Fibroblast of lung (primary cell): ENCODE measurements around the gene CCNY. TPM values are rescaled to one million over a fixed set of nuclear protein-coding genes. Genes with fewer than 3 reads are reported as not detected.

ENCODE experiments used
- DNase-seq, 2 donors: peaks; one replicate each; pipeline versions ENCODE4 v3.0.0 to v3.0.0-alpha.2; 2010; ENCODE audit warnings: low read depth in 2 of 2
- H2AFZ ChIP-seq: 2 replicates; pipeline ENCODE4 v1.5.1; 2012; ENCODE audit warnings: low read length, control low read depth, inconsistent platforms
- H3K27ac ChIP-seq: 2 replicates; pipeline ENCODE4 v1.5.1; 2011; ENCODE audit warnings: low read length, control low read depth; ENCODE audit not compliant: insufficient read depth
- H3K27me3 ChIP-seq: 2 replicates; pipeline ENCODE4 v1.5.1; 2011; ENCODE audit warnings: mild to moderate bottlenecking, low read length; ENCODE audit not compliant: control insufficient read depth, insufficient read depth
- H3K36me3 ChIP-seq: 2 replicates; pipeline ENCODE4 v1.5.1; 2011; ENCODE audit warnings: low read length; ENCODE audit not compliant: control insufficient read depth, insufficient read depth
- H3K4me1 ChIP-seq: 2 replicates; pipeline ENCODE4 v1.5.1; 2011; ENCODE audit warnings: low read length; ENCODE audit not compliant: control insufficient read depth, insufficient read depth; ENCODE audit errors: extremely low read depth
- H3K4me2 ChIP-seq: 2 replicates; pipeline ENCODE4 v1.5.1; 2011; ENCODE audit warnings: low read length, control low read depth; ENCODE audit not compliant: insufficient read depth; ENCODE audit errors: extremely low read depth
- H3K4me3 ChIP-seq, 4 experiments: fragments of 200-600 bp in 1 of 4; sonication (generic) in 1 of 4; replicated peaks in 1 of 4; 2 replicates each; pipeline ENCODE4 v1.5.1; 2011 to 2016; ENCODE audit warnings: low read length in 4 of 4, low read depth in 3 of 4, mild to moderate bottlenecking in 3 of 4, control low read depth in 2 of 4, inconsistent platforms in 1 of 4, mixed read lengths in 1 of 4; ENCODE audit not compliant: insufficient read depth in 1 of 4; ENCODE audit errors: control extremely low read depth in 1 of 4
- H3K79me2 ChIP-seq: 2 replicates; pipeline ENCODE4 v1.5.1; 2012; ENCODE audit warnings: mild to moderate bottlenecking, low read length, inconsistent platforms; ENCODE audit not compliant: control insufficient read depth, insufficient read depth
- H3K9ac ChIP-seq: 2 replicates; pipeline ENCODE4 v1.5.1; 2011; ENCODE audit warnings: mild to moderate bottlenecking, low read length, control low read depth; ENCODE audit not compliant: insufficient read depth
- H3K9me3 ChIP-seq: 2 replicates; pipeline ENCODE4 v1.5.1; 2012; ENCODE audit warnings: low read depth, low read length; ENCODE audit not compliant: control insufficient read depth, insufficient read depth
- H4K20me1 ChIP-seq: 2 replicates; pipeline ENCODE4 v1.5.1; 2011; ENCODE audit warnings: low read length; ENCODE audit not compliant: control insufficient read depth, insufficient read depth; ENCODE audit errors: extremely low read depth
- EZH2 ChIP-seq: IDR thresholded peaks from 2 replicates; pipeline ENCODE4 v1.5.1; 2012; ENCODE audit warnings: low read length, control low read depth, mild to moderate bottlenecking; ENCODE audit errors: missing control alignments
- polyA plus RNA-seq, 2 donors: library from polyadenylated mRNA; depleted of rRNA in 1 of 2; stranded (reverse) in 1 of 2; unstranded in 1 of 2; fragments of >200 nt; gene quantifications; 2 replicates each; pipeline ENCODE4 v1.2.1, GENCODE V29; 2011 to 2012; ENCODE audit warnings: missing spikeins in 1 of 2
- total RNA-seq: library from RNA; depleted of rRNA; stranded (reverse); fragments of >200 nt; gene quantifications from 2 replicates; pipeline ENCODE4 v1.2.1, GENCODE V29; 2014
- TF ChIP-seq, protein P1 (sequence below), 2 donors: IDR thresholded peaks in 1 of 2; conservative IDR thresholded peaks in 1 of 2; 1 replicate in 1 of 2; 2 replicates in 1 of 2; pipeline ENCODE4 v1.5.1; 2011 to 2012; ENCODE audit warnings: low read length in 2 of 2, control low read depth in 1 of 2, inconsistent platforms in 1 of 2, low read depth in 1 of 2, mild to moderate bottlenecking in 1 of 2

The CCNY gene
- total and polyA plus RNA-seq, 2 donors (not counting 1 experiment from before 2014, with no cell fraction given) = 34.7 to 66.4 TPM

DNA sequence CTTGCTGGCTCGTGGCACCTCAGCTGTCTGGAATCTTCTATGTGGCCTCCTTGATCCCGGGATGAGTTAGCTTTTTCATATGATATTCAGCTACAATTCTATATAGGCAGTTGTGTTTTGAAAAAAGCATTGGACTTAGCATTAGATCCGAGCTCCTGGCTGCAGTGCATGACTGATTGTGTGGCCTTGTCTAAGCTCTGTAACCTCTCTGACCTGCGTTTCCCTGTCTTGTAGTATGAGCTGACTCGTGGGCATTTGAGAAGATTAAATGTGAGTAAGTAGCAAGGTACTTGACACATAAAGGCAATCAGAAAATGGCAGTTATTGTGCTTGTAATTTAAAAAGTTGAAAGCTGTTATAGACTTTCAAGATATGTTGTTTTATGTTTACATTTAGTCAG, 85.9 kb downstream of the CCNY start:
- Histone ChIP-seq H3K79me2 (peaks cover 56% of the 10 kb centered on the region), H3K9me3 (no peaks in the 10 kb centered on the region), H3K4me3 (no peak overlapping the region), H3K4me2 (peak overlapping the region; percentile 61), H4K20me1 (no peaks in the 10 kb centered on the region), H2AFZ (no peak overlapping the region), H3K27me3 (no peaks in the 10 kb centered on the region), H3K27ac (peak overlapping the region; percentile 75), H3K9ac (no peak overlapping the region), H3K36me3 (no peaks in the 10 kb centered on the region), H3K4me1 (peaks cover 26% of the 10 kb centered on the region)
- TF ChIP-seq, protein P1, sequence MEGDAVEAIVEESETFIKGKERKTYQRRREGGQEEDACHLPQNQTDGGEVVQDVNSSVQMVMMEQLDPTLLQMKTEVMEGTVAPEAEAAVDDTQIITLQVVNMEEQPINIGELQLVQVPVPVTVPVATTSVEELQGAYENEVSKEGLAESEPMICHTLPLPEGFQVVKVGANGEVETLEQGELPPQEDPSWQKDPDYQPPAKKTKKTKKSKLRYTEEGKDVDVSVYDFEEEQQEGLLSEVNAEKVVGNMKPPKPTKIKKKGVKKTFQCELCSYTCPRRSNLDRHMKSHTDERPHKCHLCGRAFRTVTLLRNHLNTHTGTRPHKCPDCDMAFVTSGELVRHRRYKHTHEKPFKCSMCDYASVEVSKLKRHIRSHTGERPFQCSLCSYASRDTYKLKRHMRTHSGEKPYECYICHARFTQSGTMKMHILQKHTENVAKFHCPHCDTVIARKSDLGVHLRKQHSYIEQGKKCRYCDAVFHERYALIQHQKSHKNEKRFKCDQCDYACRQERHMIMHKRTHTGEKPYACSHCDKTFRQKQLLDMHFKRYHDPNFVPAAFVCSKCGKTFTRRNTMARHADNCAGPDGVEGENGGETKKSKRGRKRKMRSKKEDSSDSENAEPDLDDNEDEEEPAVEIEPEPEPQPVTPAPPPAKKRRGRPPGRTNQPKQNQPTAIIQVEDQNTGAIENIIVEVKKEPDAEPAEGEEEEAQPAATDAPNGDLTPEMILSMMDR (conservative IDR thresholded peaks at IDR 0.05 in 1 of 2, IDR thresholded peaks at IDR 0.05 in 1 of 2; ENCODE audit: low read depth in 1 of 2, low read length in 2 of 2) = no peak
- TF ChIP-seq EZH2 = no peak
- peak in 1 of 2 donors; percentile 59 for DNase-seq

DNA sequence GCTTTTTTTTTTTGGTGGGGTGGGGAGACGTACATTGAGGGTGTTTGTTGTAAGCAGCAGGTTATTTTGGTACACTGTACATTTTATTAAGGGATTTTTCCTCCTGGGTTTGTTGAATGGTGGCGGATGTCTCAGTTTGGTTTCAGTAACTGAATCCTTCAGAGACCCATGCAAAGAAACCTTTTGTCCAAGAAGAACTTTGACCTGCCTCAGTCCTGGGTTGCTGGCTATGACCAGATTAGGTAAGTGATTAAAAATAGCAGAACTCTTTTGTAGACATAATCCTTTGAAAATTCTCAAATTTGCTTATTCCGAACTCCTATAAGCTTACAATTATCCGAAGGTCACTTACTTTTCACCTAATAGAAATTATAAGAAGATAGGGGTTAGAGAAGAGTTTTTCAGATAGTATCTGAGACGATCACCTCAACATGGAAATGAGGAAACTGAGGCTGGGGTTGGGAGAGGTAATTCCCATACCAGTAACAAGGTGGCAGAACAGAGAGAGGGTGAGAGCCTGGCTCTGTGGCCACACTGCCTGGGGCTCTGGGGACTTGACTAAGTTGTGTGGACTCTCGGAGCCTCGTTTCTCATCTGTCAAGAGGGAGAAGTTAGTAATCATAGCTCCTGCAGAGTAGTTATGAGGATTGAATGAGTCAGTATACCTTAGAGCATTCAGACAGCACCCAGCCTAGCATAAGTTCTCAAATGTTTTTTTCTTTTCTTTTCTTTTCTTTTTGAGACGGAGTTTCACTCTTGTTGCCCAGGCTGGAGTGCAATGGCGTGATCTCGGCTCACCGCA, 87.4 kb downstream of the CCNY start:
- Histone ChIP-seq H4K20me1 (no peaks in the 10 kb centered on the region), H3K9ac (no peak overlapping the region), H2AFZ (no peak overlapping the region), H3K9me3 (no peaks in the 10 kb centered on the region), H3K4me3 (no peak overlapping the region), H3K4me1 (peaks cover 26% of the 10 kb centered on the region), H3K79me2 (peaks cover 65% of the 10 kb centered on the region), H3K36me3 (no peaks in the 10 kb centered on the region), H3K27me3 (no peaks in the 10 kb centered on the region), H3K4me2 (no peak overlapping the region), H3K27ac (no peak overlapping the region)
- peak in 1 of 2 donors; percentile 87 for DNase-seq
- TF ChIP-seq EZH2 = no peak
- TF ChIP-seq, protein P1 (conservative IDR thresholded peaks at IDR 0.05 in 1 of 2, IDR thresholded peaks at IDR 0.05 in 1 of 2; ENCODE audit: low read depth in 1 of 2, low read length in 2 of 2) = no peak

DNA sequence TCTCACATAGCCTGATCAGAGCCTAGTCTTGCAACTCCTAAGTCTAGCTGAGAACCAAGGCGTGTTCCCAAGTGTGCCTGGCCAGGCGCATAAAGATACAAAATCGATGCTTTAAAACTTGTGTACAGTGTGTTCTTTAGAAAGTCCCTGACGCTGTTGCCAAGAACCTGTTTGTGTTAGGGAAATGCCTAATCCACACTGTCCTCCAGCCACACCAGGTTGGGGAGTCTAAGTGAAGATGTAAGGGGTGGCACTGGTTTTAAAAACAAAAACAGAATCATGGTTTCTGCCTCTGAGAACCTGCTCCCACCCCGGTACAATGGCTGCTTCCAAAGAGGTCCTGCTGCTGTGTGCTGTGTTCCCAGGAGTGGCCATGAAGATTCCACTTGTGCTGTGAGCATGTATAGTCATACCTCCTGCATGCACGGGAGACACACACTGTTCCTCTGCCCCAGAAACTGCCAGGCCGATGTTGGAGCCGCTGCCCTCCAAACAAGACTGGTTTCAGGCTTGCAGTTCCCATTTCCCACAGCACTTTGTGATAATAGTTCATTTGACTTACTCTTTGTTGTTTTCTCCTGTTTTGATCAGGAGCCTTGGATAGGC, 88.5 kb downstream of the CCNY start:
- Histone ChIP-seq H3K9me3 (no peaks in the 10 kb centered on the region), H2AFZ (no peak overlapping the region), H3K79me2 (peaks cover 60% of the 10 kb centered on the region), H3K36me3 (no peaks in the 10 kb centered on the region), H3K4me1 (peaks cover 26% of the 10 kb centered on the region), H3K4me2 (no peak overlapping the region), H3K9ac (no peak overlapping the region), H3K27ac (no peak overlapping the region), H3K4me3 (no peak overlapping the region), H3K27me3 (no peaks in the 10 kb centered on the region), H4K20me1 (no peaks in the 10 kb centered on the region)
- TF ChIP-seq, protein P1 (conservative IDR thresholded peaks at IDR 0.05 in 1 of 2, IDR thresholded peaks at IDR 0.05 in 1 of 2; ENCODE audit: low read depth in 1 of 2, low read length in 2 of 2) = no peak
- TF ChIP-seq EZH2 = no peak
- no peak for DNase-seq
